ENCODE data around the gene ATG2B. TPM values are rescaled to one million over a fixed set of nuclear protein-coding genes. Genes with fewer than 3 reads are reported as not detected.

Gene ATG2B
- total RNA-seq, 1 donor from 2014 or later, result 11.9 TPM

- H3K79me2 ChIP-seq (ENCODE audit: low read depth), result no peaks in the 10 kb centered on the region
- Mint-ChIP-seq H3K27ac (no peak overlapping the region), H3K36me3 (no peaks in the 10 kb centered on the region)
Measured at GRCh38 chr14:96260341-96260821, 102.8 kb downstream of the ATG2B start.

GRCh38 chr14:96257900-96258299, 105.2 kb downstream of the ATG2B start:
- no peaks in the 10 kb centered on the region for H3K4me1 ChIP-seq

More at GRCh38 chr14:96260341-96260821, 102.8 kb downstream of the ATG2B start:
- Histone ChIP-seq H3K27ac (no peak overlapping the region), H2AFZ (replicated peaks) (no peak overlapping the region), H3K4me1 (no peaks in the 10 kb centered on the region), H3F3A (ENCODE audit: low read depth) (no peaks in the 10 kb centered on the region), H3K9ac (no peak overlapping the region), H3K9me3 (ENCODE audit: low read depth) (no peaks in the 10 kb centered on the region), H4K20me1 (ENCODE audit: low read depth) (no peaks in the 10 kb centered on the region), H3K4me3 (no peak overlapping the region), H3K27me3 (no peaks in the 10 kb centered on the region), H3K4me2 (no peak overlapping the region), H3K36me3 (no peaks in the 10 kb centered on the region)
- Mint-ChIP-seq H3K4me1 (no peaks in the 10 kb centered on the region), H3K4me3 (no peak overlapping the region), H3K9me3 (peaks cover 17% of the 10 kb centered on the region), H3K27me3 (ENCODE audit: insufficient read depth, low read depth) (peaks cover 5% of the 10 kb centered on the region)
- no peak for DNase-seq (ENCODE audit: low spot score)
- no peak for TF ChIP-seq EZH2phosphoT487 (IDR thresholded peaks at IDR 0.05)
- no peak for TF ChIP-seq CTCF (IDR thresholded peaks at IDR 0.05)
- TF ChIP-seq EZH2 (IDR thresholded peaks at IDR 0.05), result no peak

GRCh38 chr14:96257056-96257455, 106.1 kb downstream of the ATG2B start:
- Histone ChIP-seq H3K27me3 (no peaks in the 10 kb centered on the region), H3F3A (ENCODE audit: low read depth) (no peaks in the 10 kb centered on the region), H2AFZ (replicated peaks) (no peak overlapping the region), H3K27ac (no peak overlapping the region), H3K9ac (no peak overlapping the region), H3K4me3 (no peak overlapping the region), H4K20me1 (ENCODE audit: low read depth) (no peaks in the 10 kb centered on the region), H3K79me2 (ENCODE audit: low read depth) (no peaks in the 10 kb centered on the region), H3K36me3 (no peaks in the 10 kb centered on the region), H3K4me2 (no peak overlapping the region), H3K9me3 (ENCODE audit: low read depth) (no peaks in the 10 kb centered on the region), H3K4me1 (no peaks in the 10 kb centered on the region)
- Mint-ChIP-seq H3K36me3 (no peaks in the 10 kb centered on the region), H3K27ac (no peak overlapping the region), H3K4me3 (no peak overlapping the region), H3K9me3 (peaks cover 17% of the 10 kb centered on the region), H3K4me1 (peaks cover 12% of the 10 kb centered on the region), H3K27me3 (ENCODE audit: insufficient read depth, low read depth) (peaks cover 6% of the 10 kb centered on the region)
- DNase-seq (ENCODE audit: low spot score), result no peak
- TF ChIP-seq CTCF (IDR thresholded peaks at IDR 0.05) (no peak), EZH2phosphoT487 (IDR thresholded peaks at IDR 0.05) (no peak), EZH2 (IDR thresholded peaks at IDR 0.05) (no peak)

More at GRCh38 chr14:96257900-96258299, 105.2 kb downstream of the ATG2B start:
- Histone ChIP-seq H3F3A (ENCODE audit: low read depth) (no peaks in the 10 kb centered on the region), H3K27ac (no peak overlapping the region), H4K20me1 (ENCODE audit: low read depth) (no peaks in the 10 kb centered on the region), H3K4me3 (no peak overlapping the region), H3K27me3 (no peaks in the 10 kb centered on the region), H3K9ac (no peak overlapping the region), H3K9me3 (ENCODE audit: low read depth) (no peaks in the 10 kb centered on the region), H2AFZ (replicated peaks) (no peak overlapping the region), H3K79me2 (ENCODE audit: low read depth) (no peaks in the 10 kb centered on the region), H3K36me3 (no peaks in the 10 kb centered on the region), H3K4me2 (no peak overlapping the region)
- peaks cover 17% of the 10 kb centered on the region for H3K9me3 Mint-ChIP-seq
- H3K36me3 Mint-ChIP-seq, result no peaks in the 10 kb centered on the region
- H3K27me3 Mint-ChIP-seq (ENCODE audit: insufficient read depth, low read depth), result peaks cover 6% of the 10 kb centered on the region
- TF ChIP-seq CTCF (IDR thresholded peaks at IDR 0.05), result no peak
- no peak for TF ChIP-seq EZH2 (IDR thresholded peaks at IDR 0.05)
- no peak for TF ChIP-seq EZH2phosphoT487 (IDR thresholded peaks at IDR 0.05)
- H3K4me1 Mint-ChIP-seq, result peaks cover 8% of the 10 kb centered on the region
- no peak overlapping the region for H3K4me3 Mint-ChIP-seq
- H3K27ac Mint-ChIP-seq, result no peak overlapping the region
- no peak for DNase-seq (ENCODE audit: low spot score)

All from neural progenitor cell (in vitro differentiated cells).